Measurements from ENCODE around the gene TOR4A. TPM values are rescaled to one million over a fixed set of nuclear protein-coding genes. Genes with fewer than 3 reads are reported as not detected.

The TOR4A gene
- total RNA-seq, 1 donor from 2014 or later, result 38.3 TPM

- H3K27me3 ChIP-seq, result no peaks in the 10 kb centered on the region
- intact Hi-C loops (cut with DNase I), result loop anchor here (10.0 kb wide), 1 partner anchor 435 kb away; the partner anchor contains the start of genes CCDC183 and TMEM141
Observed at GRCh38 chr9:137229903-137230704, 47.4 kb upstream of the TOR4A start.

GRCh38 chr9:137230705-137231371 is 46.7 kb upstream of the TOR4A start, which contains the start of gene SLC34A3:
SLC34A3 (plus strand) TSS chr9:137230901; CDS start chr9:137231703, 802 bp downstream.
- H3K4me3 ChIP-seq, result no peak within 1 kb of the TSS
- intact Hi-C loops (cut with DNase I), result no loop called here
- H3K4me1 ChIP-seq, result peaks cover 0 to 1% of the 10 kb centered on the region in 2 donors
- TF ChIP-seq, protein P1, sequence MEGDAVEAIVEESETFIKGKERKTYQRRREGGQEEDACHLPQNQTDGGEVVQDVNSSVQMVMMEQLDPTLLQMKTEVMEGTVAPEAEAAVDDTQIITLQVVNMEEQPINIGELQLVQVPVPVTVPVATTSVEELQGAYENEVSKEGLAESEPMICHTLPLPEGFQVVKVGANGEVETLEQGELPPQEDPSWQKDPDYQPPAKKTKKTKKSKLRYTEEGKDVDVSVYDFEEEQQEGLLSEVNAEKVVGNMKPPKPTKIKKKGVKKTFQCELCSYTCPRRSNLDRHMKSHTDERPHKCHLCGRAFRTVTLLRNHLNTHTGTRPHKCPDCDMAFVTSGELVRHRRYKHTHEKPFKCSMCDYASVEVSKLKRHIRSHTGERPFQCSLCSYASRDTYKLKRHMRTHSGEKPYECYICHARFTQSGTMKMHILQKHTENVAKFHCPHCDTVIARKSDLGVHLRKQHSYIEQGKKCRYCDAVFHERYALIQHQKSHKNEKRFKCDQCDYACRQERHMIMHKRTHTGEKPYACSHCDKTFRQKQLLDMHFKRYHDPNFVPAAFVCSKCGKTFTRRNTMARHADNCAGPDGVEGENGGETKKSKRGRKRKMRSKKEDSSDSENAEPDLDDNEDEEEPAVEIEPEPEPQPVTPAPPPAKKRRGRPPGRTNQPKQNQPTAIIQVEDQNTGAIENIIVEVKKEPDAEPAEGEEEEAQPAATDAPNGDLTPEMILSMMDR (IDR thresholded peaks at IDR 0.05), result no peak
- H3K27ac ChIP-seq, result no peak within 1 kb of the TSS
- no peak for DNase-seq (ENCODE audit: low spot score in 2 of 2)
- H3K9me3 ChIP-seq, result no peaks in the 10 kb centered on the region
- H3K27me3 ChIP-seq, result no peaks in the 10 kb centered on the region
- H3K36me3 ChIP-seq, result no peaks in the 10 kb centered on the region

More at GRCh38 chr9:137229903-137230704, 47.4 kb upstream of the TOR4A start:
- no peaks in the 10 kb centered on the region for H3K9me3 ChIP-seq
- TF ChIP-seq, protein P1 (IDR thresholded peaks at IDR 0.05), result no peak
- H3K27ac ChIP-seq, result no peak overlapping the region
- DNase-seq (ENCODE audit: low spot score in 2 of 2), result no peak
- no peaks in the 10 kb centered on the region for H3K36me3 ChIP-seq
- no peak overlapping the region for H3K4me3 ChIP-seq
- H3K4me1 ChIP-seq, result no peaks in the 10 kb centered on the region

- Histone ChIP-seq H3K27me3 (no peaks in the 10 kb centered on the region), H3K4me3 (no peak overlapping the region), H3K9me3 (no peaks in the 10 kb centered on the region), H3K4me1 (peaks cover 0 to 6% of the 10 kb centered on the region in 2 donors), H3K27ac (no peak overlapping the region), H3K36me3 (no peaks in the 10 kb centered on the region)
- intact Hi-C loops (cut with DNase I), result no loop called here
- DNase-seq (ENCODE audit: low spot score in 2 of 2), result no peak
- TF ChIP-seq, protein P1 (IDR thresholded peaks at IDR 0.05), result no peak
Observed at GRCh38 chr9:137231372-137232039, 46.0 kb upstream of the TOR4A start.

- Histone ChIP-seq H3K27ac (no peak overlapping the region), H3K27me3 (no peaks in the 10 kb centered on the region), H3K36me3 (no peaks in the 10 kb centered on the region), H3K4me1 (peaks cover 0 to 10% of the 10 kb centered on the region in 2 donors), H3K9me3 (no peaks in the 10 kb centered on the region), H3K4me3 (no peak overlapping the region)
- intact Hi-C loops (cut with DNase I), result no loop called here
- DNase-seq (ENCODE audit: low spot score in 2 of 2), result no peak
- TF ChIP-seq, protein P1 (IDR thresholded peaks at IDR 0.05), result no peak
Observed at GRCh38 chr9:137232101-137232500, 45.4 kb upstream of the TOR4A start.

- DNase-seq (ENCODE audit: low spot score in 2 of 2), result no peak
- peaks cover 0 to 10% of the 10 kb centered on the region in 2 donors for H3K4me1 ChIP-seq
- no peak overlapping the region for H3K27ac ChIP-seq
- TF ChIP-seq, protein P1 (IDR thresholded peaks at IDR 0.05), result no peak
- intact Hi-C loops (cut with DNase I), result no loop called here
- H3K4me3 ChIP-seq, result no peak overlapping the region
- no peaks in the 10 kb centered on the region for H3K27me3 ChIP-seq
- H3K9me3 ChIP-seq, result no peaks in the 10 kb centered on the region
- no peaks in the 10 kb centered on the region for H3K36me3 ChIP-seq
Observed at GRCh38 chr9:137232510-137232909, 45.0 kb upstream of the TOR4A start.

All from ascending aorta (tissue), 2 donors.